ENCODE results near the gene SEPTIN1.

GRCh38 chr16:30382111-30382881 is at the start of gene SEPTIN1:
- TF ChIP-seq CTCF (IDR thresholded peaks at IDR 0.05) = no peak
- TF ChIP-seq POLR2A (IDR thresholded peaks at IDR 0.05) = no peak
